ENCODE results near the gene OOSP1.

- TF ChIP-seq CTCF (IDR thresholded peaks at IDR 0.05; ENCODE audit: insufficient read depth, low read depth, low read length) = no peak
- TF ChIP-seq EZH2 (IDR thresholded peaks at IDR 0.05; ENCODE audit: insufficient read depth, low read length) = no peak
These were observed 27.2 kb downstream of the OOSP1 start for GRCh38 chr11:59965424-59965823.
